HepG2 (cell line): ENCODE measurements around the gene RHBDF2. TPM values are rescaled to one million over a fixed set of nuclear protein-coding genes. Genes with fewer than 3 reads are reported as not detected.

ENCODE experiments used
- CREM ChIP-seq, 2 experiments: sonication (generic) in 1 of 2; formaldehyde crosslinking in 1 of 2; IDR thresholded peaks; 2 replicates each; pipeline versions ENCODE4 v1.4.0 to v1.6.1; 2016 to 2020; ENCODE audit warnings: antibody characterized with exemption in 1 of 2, mild to moderate bottlenecking in 1 of 2, missing genetic modification reagents in 1 of 2
- CSRNP2 ChIP-seq: sonication (generic); formaldehyde crosslinking; conservative IDR thresholded peaks from 2 replicates; pipeline ENCODE4 v1.8.0; 2022; ENCODE audit warnings: low read depth, missing genetic modification reagents
- GATAD1 ChIP-seq: IDR thresholded peaks from 2 replicates; pipeline ENCODE4 v1.6.1; 2016; ENCODE audit warnings: missing genetic modification reagents, missing compliant biosample characterization
- GRHL1 ChIP-seq: sonication (generic); formaldehyde crosslinking; conservative IDR thresholded peaks from 2 replicates; pipeline ENCODE4 v1.8.0; 2022; ENCODE audit warnings: missing genetic modification reagents
- MYNN ChIP-seq: sonication (generic); formaldehyde crosslinking; IDR thresholded peaks from 2 replicates; pipeline ENCODE4 v1.4.0; 2020; ENCODE audit warnings: mild to moderate bottlenecking, low read depth, missing genetic modification reagents
- RFXAP ChIP-seq: sonication (generic); formaldehyde crosslinking; IDR thresholded peaks from 2 replicates; pipeline ENCODE4 v1.4.0; 2020; ENCODE audit warnings: missing genetic modification reagents, borderline replicate concordance
- RNF2 ChIP-seq: fragments of 450-650 bp; conservative IDR thresholded peaks from 2 replicates; pipeline ENCODE4 v1.6.1; 2016; ENCODE audit warnings: low read depth
- XBP1 ChIP-seq: sonication (generic); formaldehyde crosslinking; IDR thresholded peaks from 2 replicates; pipeline ENCODE4 v1.5.0; 2020; ENCODE audit warnings: missing genetic modification reagents
- ZIK1 ChIP-seq: sonication (generic); formaldehyde crosslinking; IDR thresholded peaks from 2 replicates; pipeline ENCODE4 v1.5.0; 2020; ENCODE audit warnings: mild to moderate bottlenecking, low read depth, missing genetic modification reagents, borderline replicate concordance
- ZNF18 ChIP-seq: sonication (generic); formaldehyde crosslinking; IDR thresholded peaks from 2 replicates; pipeline ENCODE4 v1.8.0; 2022; ENCODE audit warnings: mild to moderate bottlenecking, missing genetic modification reagents; ENCODE audit not compliant: insufficient replicate concordance
- ZNF574 ChIP-seq: sonication (generic); formaldehyde crosslinking; IDR thresholded peaks from 2 replicates; pipeline ENCODE4 v1.4.0; 2020; ENCODE audit warnings: missing genetic modification reagents
- ZNF580 ChIP-seq: IDR thresholded peaks from 2 replicates; pipeline ENCODE4 v1.6.1; 2016; ENCODE audit warnings: low read depth, borderline replicate concordance
- ZNF704 ChIP-seq: sonication (generic); formaldehyde crosslinking; IDR thresholded peaks from 2 replicates; pipeline ENCODE4 v1.8.1; 2023; ENCODE audit warnings: mild to moderate bottlenecking, inconsistent platforms, moderate library complexity, missing genetic modification reagents, borderline replicate concordance
- ZNF800 ChIP-seq: sonication (generic); formaldehyde crosslinking; IDR thresholded peaks from 2 replicates; pipeline ENCODE4 v1.4.0; 2020; ENCODE audit warnings: missing genetic modification reagents
- ZNF839 ChIP-seq: sonication (generic); formaldehyde crosslinking; IDR thresholded peaks from 2 replicates; pipeline ENCODE4 v1.4.0; 2020; ENCODE audit warnings: missing genetic modification reagents, mild to moderate bottlenecking, borderline replicate concordance
- polyA plus RNA-seq, 8 experiments: library from polyadenylated mRNA; depleted of rRNA in 3 of 8; stranded (reverse) in 7 of 8; unstranded in 1 of 8; fragments of >200 nt; fragmentation: Illumina TruSeq in 4 of 8; extraction: Trizol in 4 of 8; gene quantifications; 2 replicates each; pipeline versions ENCODE4 v1.2.1 to v1.2.3, GENCODE V29; 2011 to 2016; ENCODE audit warnings: low read depth in 4 of 8, missing spikeins in 1 of 8, mixed read lengths in 1 of 8; ENCODE audit not compliant: insufficient read depth in 1 of 8
- total RNA-seq, 5 experiments: library from RNA; depleted of rRNA; stranded (reverse); fragments of >200 nt; fragmentation: Illumina TruSeq; extraction: Trizol; gene quantifications; 2 replicates each; pipeline ENCODE4 v1.2.3, GENCODE V29; 2016; ENCODE audit warnings: low read depth in 1 of 5

RHBDF2 gene
- total and polyA plus RNA-seq, 2 of the 13 experiments (the other 11 are each of a cell fraction or from before 2014, with no cell fraction given), result 7.8 to 24.2 TPM

GRCh38 chr17:76452660-76453430 lies 48.4 kb downstream of the RHBDF2 start, which contains the start of gene UBE2O (continued):
- TF ChIP-seq RFXAP (CRISPR knock-in tag) (no peak; the same call in 1 of the 2 replicates), ZNF839 (CRISPR knock-in tag) (no peak), GATAD1 (CRISPR knock-in tag) (no peak), XBP1 (CRISPR knock-in tag) (peak; percentile 97), ZNF704 (CRISPR knock-in tag) (peak; percentile 67; the same call in 1 of the 2 replicates), ZNF574 (peak; percentile 67), RNF2 (0 out of 2 replicates have a peak, but pooled peaks have one; percentile 57), ZNF18 (no peak), GRHL1 (CRISPR knock-in tag) (no peak), CSRNP2 (no peak), MYNN (0 out of 2 replicates have a peak, but pooled peaks have one; percentile 1), ZNF580 (no peak), ZIK1 (CRISPR knock-in tag) (peak; percentile 64; the same call in 1 of the 2 replicates), ZNF800 (CRISPR knock-in tag) (peak; percentile 81; the same call in 1 of the 2 replicates), CREM (IDR thresholded peaks at IDR 0.05) (peak; percentile 65), CREM (CRISPR knock-in tag; IDR thresholded peaks at IDR 0.05) (no peak)
